SKM-1 (cell line): ENCODE data around the gene MED20.

ENCODE experiments used
- DNase-seq: peaks from one replicate; lab custom pipeline; 2025; ENCODE audit not compliant: unreplicated experiment; lab: John Stamatoyannopoulos, UW

MED20 gene

GRCh38 chr6:41941280-41942066 lies 20.5 kb upstream of the MED20 start, which contains the start of gene CCND3:
CCND3 (minus strand) TSS chr6:41941808; CDS start chr6:41941649, 159 bp downstream.
- DNase-seq = peak; percentile 88

GRCh38 chr6:41940759-41941279 lies 19.9 kb upstream of the MED20 start:
- DNase-seq = peak; percentile 22

- DNase-seq = no peak
Observed at GRCh38 chr6:41939848-41940758, 19.2 kb upstream of the MED20 start.

- peak; percentile 92 for DNase-seq
Observed at GRCh38 chr6:41939176-41939847, 18.4 kb upstream of the MED20 start.

- DNase-seq = no peak
Observed at GRCh38 chr6:41938590-41939175, 17.7 kb upstream of the MED20 start.

GRCh38 chr6:41937861-41938574 lies 17.1 kb upstream of the MED20 start:
- peak; percentile 98 for DNase-seq

GRCh38 chr6:41937472-41937860 lies 16.5 kb upstream of the MED20 start:
- DNase-seq = no peak

- peak; percentile 99 for DNase-seq
Observed at GRCh38 chr6:41936073-41936837, 15.3 kb upstream of the MED20 start.

GRCh38 chr6:41935685-41936072 lies 14.7 kb upstream of the MED20 start:
- DNase-seq = no peak

GRCh38 chr6:41935193-41935574 lies 14.2 kb upstream of the MED20 start:
- DNase-seq = no peak

- no peak for DNase-seq
Observed at GRCh38 chr6:41934278-41935192, 13.6 kb upstream of the MED20 start.

- no peak for DNase-seq
Observed at GRCh38 chr6:41932378-41932777, 11.4 kb upstream of the MED20 start.

GRCh38 chr6:41931792-41932191 lies 10.9 kb upstream of the MED20 start:
- DNase-seq = no peak

- DNase-seq = no peak
Observed at GRCh38 chr6:41929924-41930323, 9.0 kb upstream of the MED20 start.

GRCh38 chr6:41927253-41927652 lies 6.3 kb upstream of the MED20 start:
- DNase-seq = no peak

GRCh38 chr6:41922154-41922553 lies 1.2 kb upstream of the MED20 start:
- DNase-seq = no peak

GRCh38 chr6:41921712-41921998 lies 716 bp upstream of the MED20 start:
- DNase-seq = no peak

- DNase-seq = no peak
Observed at GRCh38 chr6:41917528-41917927, 3.4 kb downstream of the MED20 start.
